ENCODE data around the gene TMEM212.
"Not testable (repeated sequence)": the region's sequence is repeated elsewhere in the genome, so short reads cannot be mapped to it uniquely, and the experiment has no call there.

Gene TMEM212

GRCh38 chr3:171901615-171902312 is 58.6 kb downstream of the TMEM212 start:
- in situ Hi-C loops (cut with MboI; ENCODE audit: low pct_unique_long_range_greater_than_20kb, low sequenced_read_pairs, unreplicated experiment), result no loop called here
- DNase-seq (ENCODE audit: low spot score), result no peak
- TF ChIP-seq CTCF (IDR thresholded peaks at IDR 0.05; ENCODE audit: extremely low read depth, insufficient read depth, missing control alignments), result no peak

- in situ Hi-C loops (cut with MboI; ENCODE audit: low pct_unique_long_range_greater_than_20kb, low sequenced_read_pairs, unreplicated experiment), result no loop called here
- no peak for DNase-seq (ENCODE audit: low spot score)
- TF ChIP-seq CTCF (IDR thresholded peaks at IDR 0.05; ENCODE audit: extremely low read depth, insufficient read depth, missing control alignments), result no peak
Measured at GRCh38 chr3:171904829-171905228, 61.7 kb downstream of the TMEM212 start.

GRCh38 chr3:171906503-171906902 is 63.4 kb downstream of the TMEM212 start:
- in situ Hi-C loops (cut with MboI; ENCODE audit: low pct_unique_long_range_greater_than_20kb, low sequenced_read_pairs, unreplicated experiment); DNase-seq (ENCODE audit: low spot score): not testable (repeated sequence)

GRCh38 chr3:171906951-171907676 is 64.0 kb downstream of the TMEM212 start:
- no peak for TF ChIP-seq CTCF (IDR thresholded peaks at IDR 0.05; ENCODE audit: extremely low read depth, insufficient read depth, missing control alignments)
- no peak for DNase-seq (ENCODE audit: low spot score)
- in situ Hi-C loops (cut with MboI; ENCODE audit: low pct_unique_long_range_greater_than_20kb, low sequenced_read_pairs, unreplicated experiment), result no loop called here

- TF ChIP-seq CTCF (IDR thresholded peaks at IDR 0.05; ENCODE audit: extremely low read depth, insufficient read depth, missing control alignments), result no peak
- in situ Hi-C loops (cut with MboI; ENCODE audit: low pct_unique_long_range_greater_than_20kb, low sequenced_read_pairs, unreplicated experiment), result no loop called here
Measured at GRCh38 chr3:171907761-171908160, 64.6 kb downstream of the TMEM212 start.

GRCh38 chr3:171908731-171909130 is 65.6 kb downstream of the TMEM212 start:
- DNase-seq (ENCODE audit: low spot score), result no peak
- in situ Hi-C loops (cut with MboI; ENCODE audit: low pct_unique_long_range_greater_than_20kb, low sequenced_read_pairs, unreplicated experiment), result no loop called here
- no peak for TF ChIP-seq CTCF (IDR thresholded peaks at IDR 0.05; ENCODE audit: extremely low read depth, insufficient read depth, missing control alignments)

More at GRCh38 chr3:171907761-171908160, 64.6 kb downstream of the TMEM212 start:
- no peak for DNase-seq (ENCODE audit: low spot score)

All from GM13977 (cell line).